GM12892 (cell line): ENCODE measurements around the gene UIMC1.

Experiments
- POLR2A ChIP-seq: IDR thresholded peaks from 2 replicates; pipeline ENCODE4 v1.6.1; 2011; ENCODE audit warnings: low read depth, low read length, control low read depth
- TAF1 ChIP-seq: IDR thresholded peaks from 2 replicates; pipeline ENCODE4 v1.6.1; 2011; ENCODE audit warnings: low read depth, mild to moderate bottlenecking, control low read depth, low read length, borderline replicate concordance

DNA sequence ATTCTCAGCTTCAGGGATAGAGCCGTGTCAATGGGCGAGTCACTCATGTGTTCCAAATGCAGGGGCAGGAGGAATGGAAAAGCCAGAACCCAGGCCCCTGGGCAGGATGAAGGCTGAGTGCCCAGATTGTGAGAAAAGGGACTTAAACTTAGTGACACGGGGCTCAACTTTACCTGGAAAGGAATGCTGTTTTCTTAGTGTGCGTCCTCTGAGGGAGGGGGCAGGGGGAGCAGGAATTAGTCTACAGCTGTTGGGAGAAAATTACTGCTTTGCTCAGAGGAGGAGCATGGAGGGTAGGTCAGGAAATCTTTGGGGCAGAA, 122.0 kb downstream of the UIMC1 start:
- TF ChIP-seq TAF1 = no peak
- TF ChIP-seq POLR2A = no peak
